HG02588 (cell line): ENCODE results near the gene NPRL2.
A peak's percentile ranks its signal among the peaks of the same experiment; 100 is the strongest.

Experiments used
- ATAC-seq: cut with Tn5 transposase; IDR thresholded peaks from one replicate; pipeline ENCODE4 v1.9.1; 2021; ENCODE audit warnings: mild to moderate bottlenecking, moderate library complexity; ENCODE audit not compliant: unreplicated experiment

The NPRL2 gene

DNA sequence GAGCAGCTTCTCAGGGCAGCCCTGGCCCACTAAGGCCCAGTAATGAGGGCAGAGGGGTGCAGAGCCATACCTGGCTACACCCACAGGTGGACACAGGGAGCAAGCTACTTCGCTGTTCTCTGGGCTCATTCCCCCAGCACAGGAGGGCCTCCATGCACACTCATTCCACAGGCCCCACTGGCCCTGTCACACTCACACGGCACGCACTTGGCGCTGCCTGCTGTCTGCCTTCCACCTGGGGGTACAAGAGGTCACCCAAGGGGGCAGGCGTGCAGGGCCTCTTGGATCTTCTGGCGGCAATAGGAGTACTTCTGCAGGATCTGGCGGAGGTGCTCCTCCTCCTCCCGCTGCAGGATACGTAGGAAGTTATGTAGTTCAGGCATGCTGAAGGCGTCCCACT is 20.2 kb downstream of the NPRL2 start:
- no peak for ATAC-seq

DNA sequence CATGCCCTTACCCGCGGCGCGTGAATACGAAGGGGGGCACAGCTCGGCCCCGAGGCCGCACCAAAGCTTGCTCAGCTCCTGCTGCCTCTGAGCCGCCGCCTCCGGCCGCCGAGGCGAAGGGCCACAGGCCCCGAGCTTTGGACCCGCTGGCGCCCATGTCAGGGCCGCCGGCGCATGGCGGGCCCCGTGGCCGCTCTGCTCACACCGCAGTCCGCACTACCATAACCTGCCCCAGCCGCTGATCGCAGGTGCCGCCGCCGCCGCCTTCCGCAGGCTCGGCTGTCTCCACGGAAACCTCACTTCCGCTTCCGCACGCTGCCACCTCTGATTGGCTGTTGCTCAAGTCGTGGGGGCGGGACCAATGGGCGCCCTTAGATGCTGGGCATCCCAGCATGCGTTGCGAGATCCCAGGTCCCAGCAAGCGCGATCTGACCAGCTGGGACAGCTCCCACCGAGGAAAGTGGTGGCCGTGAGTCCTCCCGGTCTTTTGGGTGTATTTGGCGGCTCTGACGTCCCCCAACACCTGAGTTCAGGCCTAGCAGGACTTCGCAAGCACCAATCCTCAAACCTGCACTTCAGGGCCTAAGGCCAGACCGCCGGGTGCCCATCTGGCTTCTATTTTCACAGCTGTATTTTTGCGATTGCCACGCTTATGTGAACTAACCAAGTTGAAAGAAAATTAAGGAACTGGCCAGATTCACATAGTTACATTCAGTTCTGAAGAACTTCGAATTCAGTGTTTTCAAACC is 22.5 kb downstream of the NPRL2 start, which contains the start of gene TUSC2:
TSS of gene TUSC2 (minus strand) at position 281 of the 749 bp plus-strand sequence. CDS start at position 157, 124 bp downstream.
- ATAC-seq: peak; percentile 79

DNA sequence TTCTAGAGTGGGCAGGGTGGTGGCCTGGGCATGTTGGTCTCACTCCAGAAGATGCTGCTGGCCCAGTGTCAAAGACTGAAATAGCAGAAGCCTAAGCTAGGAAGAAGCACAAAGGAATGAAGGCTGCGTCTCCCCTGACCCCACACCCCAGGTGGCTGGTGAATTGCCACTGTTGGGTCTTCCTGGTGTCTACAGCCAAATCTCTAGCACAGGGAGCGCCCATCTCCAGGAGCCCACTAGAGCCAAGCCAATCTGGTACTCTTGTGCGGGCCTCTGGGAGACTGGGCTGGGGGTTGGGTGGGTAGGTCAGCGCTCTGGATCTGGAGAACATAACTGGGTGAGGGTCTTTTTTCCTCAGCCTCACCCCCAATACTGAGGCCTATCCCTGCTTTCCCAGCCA is 23.4 kb downstream of the NPRL2 start:
- no peak for ATAC-seq

DNA sequence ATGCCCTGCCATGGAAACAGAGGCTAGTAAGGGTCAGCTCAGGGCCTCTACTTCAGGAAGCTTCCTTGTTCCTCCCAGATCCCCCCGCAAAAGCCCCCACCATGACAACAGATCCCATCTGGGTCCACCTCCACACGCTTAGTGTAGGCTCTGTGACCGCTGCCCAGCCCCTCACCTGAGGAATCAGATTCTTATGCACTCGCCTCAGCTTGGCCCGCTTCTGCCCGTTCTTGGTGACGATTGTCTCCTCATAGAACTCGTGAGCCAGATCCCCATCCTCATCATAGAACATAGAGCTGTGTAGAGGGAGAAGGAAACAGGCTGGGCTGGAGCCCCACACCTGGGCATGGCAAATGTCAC is 24.4 kb downstream of the NPRL2 start:
- no peak for ATAC-seq

DNA sequence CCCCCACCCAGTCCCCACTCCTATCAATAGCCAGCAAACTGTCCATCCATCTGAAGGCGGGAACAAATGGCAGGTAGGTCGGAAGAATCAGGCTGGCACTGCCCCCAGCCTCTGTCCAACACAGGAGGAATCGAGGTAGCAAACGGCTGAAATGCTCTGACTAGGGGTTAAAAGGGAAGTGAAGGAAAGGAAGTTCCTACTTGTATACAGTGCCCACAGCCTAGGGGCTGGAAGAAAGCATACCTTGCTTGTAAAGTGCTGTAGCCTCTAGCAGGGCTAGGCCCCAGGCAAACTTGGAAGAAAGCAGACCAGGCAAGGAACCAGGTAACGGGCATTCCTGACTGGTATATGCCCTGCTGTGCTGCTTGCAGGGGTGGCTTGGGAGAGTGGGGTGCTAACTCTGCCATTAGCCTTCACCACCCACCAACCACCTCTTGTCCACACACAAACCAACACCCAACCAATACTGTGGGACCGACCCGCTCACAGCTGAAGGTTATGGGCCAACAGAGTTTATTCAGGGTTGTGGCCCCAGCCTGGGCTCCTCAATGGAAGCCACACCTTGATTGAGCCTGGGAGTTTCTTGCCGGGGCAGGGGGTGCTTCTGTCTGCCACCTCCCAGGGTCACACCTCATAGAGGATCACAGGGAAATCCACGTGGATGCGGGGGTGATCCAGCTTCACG is 24.9 kb downstream of the NPRL2 start:
- ATAC-seq: no peak

DNA sequence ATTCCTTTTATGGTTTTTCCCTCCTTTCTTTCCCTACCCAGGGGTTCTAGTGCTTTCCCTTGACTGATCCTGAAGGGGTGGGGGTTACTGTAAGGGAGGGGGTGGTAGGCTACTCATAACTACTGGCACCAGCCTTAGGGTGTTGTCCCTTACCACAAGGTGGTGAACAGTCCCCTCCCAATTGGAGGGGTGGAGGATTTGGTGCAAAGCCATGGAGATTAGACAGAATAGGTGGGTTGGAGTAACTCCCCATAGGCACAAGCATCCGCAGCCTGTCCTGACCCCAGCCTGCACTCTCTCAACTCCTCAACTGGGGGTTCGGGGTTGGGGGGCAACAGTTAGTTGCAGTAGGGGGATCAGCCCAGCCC is 25.5 kb downstream of the NPRL2 start:
- ATAC-seq: no peak

DNA sequence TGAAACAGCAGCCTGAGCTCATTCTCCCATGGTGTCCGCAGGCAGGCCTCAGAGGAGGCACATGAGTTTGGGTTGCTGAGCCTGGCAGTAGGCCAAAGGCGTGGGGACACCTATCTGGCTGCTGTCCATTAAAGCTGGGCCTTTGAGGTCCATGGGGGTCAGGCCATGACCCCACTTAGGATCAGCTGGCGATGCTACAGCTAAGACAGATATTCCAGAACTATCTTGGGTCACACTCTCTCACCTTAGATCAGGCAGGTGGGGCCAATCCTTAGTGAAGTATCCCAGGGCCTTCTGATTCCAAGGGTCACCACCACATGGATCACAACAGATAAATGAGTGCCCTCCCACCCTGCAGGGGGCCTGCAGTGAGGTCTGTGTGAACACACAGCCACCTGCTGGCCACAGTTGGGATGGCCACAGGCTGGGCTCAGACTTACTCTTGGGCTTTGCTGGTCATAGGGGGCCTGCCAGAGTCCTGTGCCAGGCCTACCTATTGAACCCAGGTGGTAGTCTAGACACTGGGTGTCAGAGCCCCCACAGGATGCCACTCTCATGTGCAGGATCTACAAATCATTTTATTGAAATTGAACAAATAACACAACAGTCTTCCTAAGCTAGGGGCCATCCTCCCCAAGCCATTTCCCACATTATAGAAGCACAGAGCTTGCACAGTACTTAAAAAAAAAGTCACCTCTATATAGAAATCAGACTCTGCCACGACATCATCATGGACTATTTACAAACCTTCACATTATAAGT is 26.0 kb downstream of the NPRL2 start:
- no peak for ATAC-seq

DNA sequence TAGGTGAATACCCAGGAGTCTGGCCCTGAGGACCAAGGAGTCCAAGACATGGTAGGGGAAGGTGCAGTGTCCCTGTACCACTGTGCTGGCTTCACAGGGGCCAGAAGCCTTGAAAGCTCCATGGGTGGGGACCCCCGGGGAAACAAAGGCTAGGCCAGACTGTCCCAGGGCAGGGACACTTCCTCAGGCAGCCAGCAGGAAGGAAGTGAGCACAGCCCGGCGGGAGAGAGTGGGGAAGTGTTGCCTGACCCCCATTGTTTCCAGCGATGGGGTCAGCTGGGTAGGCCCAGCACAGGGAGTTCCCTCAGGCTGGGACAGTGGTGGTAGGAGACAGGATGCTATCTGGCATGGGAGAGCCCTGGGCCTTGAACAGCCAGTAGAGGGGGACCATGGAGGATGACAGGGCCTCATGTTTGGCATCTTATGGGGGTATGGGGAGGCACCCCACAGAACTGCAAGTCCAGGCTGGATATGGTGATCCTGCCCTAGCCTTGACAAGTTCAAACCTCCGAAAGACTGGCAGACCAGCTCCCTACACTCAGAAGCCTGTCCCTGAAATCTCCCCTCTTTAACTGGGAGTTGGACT is 26.9 kb downstream of the NPRL2 start:
- no peak for ATAC-seq

DNA sequence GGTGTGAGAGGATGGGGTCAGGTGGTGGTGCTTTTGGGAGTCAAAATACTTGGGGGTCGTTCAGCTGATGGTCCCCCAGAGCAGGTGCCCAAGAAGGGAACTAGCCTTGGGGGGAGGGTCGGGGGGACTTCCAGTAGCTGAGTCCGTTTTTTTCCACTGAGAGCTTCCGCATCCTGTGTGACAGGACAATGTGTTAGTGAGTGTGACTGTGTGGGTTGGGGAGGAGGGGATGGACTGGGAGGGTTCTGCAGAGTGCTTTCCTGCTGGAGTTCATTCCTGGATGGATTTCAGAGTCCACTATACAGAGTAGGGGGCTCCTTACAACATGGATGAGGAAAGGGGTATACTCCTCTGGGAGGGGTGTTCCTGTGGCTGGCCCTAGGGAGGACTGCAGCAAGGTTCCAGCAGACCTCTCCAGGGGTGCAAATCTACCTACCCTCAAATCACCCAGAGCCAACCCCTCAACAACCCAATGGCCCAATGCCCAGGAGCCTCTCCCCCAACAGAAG is 27.4 kb downstream of the NPRL2 start:
- ATAC-seq: no peak

DNA sequence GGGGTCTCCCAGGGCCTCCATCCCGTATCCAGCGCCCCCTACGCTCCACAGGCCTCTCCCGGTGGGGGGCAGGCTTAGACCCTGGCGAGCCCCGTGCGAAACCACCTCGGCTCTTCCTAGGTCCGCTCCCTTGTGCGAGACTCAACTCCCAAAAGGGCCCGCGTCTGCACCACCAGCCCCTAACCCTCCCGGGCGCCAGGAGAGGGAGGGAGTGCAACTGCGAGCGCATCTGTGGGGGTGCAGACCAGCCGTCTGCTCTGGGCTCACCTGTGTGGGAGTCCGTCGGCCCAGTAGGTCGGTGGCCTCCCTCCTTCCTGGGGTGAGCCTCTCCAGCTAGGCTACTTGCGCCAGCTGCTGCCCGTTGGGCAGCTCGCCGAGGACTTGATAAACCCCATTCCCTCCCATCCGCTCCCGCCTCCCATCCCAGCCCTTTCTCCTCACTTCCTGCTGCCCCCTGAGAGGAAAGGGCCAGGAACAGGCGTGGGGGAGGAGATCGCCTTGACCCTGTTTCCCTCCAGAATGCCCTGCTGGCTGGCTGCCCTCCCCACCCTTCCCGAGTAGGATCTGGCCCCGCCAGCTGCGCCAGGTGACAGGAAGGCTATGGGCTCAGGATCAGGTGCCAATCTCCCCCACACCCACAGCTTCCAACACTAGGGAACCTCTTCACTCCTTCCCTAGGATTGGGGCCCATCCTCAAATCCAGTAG is 28.0 kb downstream of the NPRL2 start, which contains the start of gene HYAL2:
TSS of gene HYAL2 (minus strand) at position 360 of the 706 bp plus-strand sequence. CDS start 2,256 bp downstream, outside the sequence.
- no peak for ATAC-seq

DNA sequence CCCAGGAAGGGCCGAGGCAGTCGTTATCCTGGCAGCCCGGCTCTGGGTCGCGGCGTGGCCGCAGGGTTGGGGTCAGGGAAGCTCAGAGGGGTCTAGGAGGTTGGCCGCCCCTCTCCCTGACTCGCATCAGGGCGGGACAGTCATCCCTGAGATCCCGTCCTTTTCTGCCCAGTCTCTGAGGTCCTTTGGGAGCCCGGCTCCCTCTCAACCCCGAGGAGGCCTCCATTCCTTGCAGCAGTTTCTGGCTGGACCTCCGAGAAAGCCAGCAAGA is 28.5 kb downstream of the NPRL2 start:
- no peak for ATAC-seq

DNA sequence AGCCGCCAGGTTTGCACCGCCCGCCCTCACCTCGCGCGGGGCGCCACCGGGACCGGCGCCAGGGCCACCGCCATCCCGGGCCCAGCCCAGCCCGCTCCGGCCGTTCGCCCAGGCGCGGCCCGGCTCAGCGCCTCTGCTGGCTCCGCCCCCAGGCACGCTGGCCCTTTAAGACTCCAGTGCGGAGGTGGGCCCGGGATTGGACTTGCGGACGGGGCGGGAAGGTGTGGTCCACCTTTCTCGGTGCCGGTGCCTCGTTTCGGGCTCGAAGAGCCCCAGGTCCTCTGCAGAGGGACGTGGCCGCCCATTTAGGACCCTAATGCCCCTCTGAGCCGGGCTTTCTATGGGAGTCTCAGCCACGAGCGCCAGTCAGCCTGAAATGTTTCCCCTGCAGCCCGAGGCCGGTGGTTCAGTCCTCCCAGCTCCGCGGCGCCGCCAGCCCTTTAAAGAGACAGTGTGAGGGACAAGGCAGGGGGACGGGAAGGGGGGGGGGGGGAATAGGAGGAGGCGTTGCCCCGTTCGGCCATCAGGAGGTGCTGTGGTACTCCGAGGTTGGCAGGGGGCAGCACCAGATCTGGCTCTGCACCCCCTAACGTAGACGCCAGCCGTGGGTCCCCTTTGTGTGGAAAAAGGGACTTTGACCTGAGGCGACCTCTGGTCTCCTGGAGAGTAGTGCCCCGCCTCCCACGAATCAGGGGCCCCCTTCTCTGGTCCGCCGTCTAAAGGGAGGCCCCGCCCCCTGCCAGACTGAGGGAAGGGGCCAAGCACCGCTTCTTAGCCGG is 29.1 kb downstream of the NPRL2 start:
- peak; percentile 65 for ATAC-seq

DNA sequence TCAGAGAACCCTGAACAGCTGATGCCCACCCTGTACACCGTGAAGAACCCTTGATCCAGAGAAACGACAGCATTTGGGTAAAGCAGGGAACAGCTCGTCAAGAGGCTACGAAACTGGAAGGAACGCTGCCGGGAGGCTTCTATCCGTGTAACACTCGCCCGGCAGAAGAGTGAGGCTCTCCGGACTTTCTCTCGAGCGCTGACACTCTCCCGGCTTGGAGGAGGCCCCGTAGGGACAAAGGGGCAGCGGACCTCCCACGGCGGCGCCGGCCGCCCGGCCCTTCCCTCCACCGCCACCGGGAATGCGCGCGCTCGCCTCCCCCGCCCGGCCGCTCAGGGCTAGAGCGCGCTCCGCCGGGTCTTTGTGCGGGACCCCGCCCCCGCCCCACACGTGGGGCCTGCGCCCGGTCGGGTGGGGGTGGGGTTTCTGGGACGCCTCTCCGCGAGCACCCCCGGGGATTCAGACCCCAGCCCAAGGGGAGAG is 29.7 kb downstream of the NPRL2 start:
- ATAC-seq: peak; percentile 52

DNA sequence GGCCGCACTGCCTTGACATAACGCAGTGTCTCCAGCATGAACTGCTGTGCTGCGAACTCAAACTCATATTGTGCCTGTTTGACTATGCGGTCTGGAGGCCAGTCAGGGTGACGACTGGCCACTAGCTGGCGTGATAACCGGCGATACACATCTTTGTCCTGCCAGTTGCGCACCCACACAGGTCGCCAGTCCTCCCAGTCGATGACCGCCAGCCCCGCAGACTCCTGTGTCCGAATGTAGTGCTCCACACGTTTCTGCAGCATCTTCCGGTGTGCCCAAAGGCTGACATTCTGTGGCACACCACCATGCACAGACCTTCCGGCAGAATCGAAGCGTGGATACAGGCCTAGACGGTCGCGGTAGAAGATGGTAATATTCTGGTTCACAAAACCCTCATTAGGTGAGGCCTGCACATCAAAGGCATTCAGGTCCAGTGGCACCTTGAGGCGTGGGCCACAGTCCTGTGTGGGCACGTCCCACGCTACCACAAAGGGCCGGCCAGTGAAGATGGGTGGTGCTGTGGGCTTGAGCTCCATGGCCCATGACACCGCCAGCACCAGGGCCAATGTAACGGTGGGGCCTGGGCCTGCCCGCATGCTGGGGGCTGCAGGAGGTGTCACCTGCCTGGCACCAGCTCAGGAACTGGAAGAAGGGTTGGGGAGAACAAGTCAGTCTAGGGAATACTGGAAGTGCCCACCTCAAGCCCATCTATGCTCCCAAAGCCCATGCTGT is 30.5 kb downstream of the NPRL2 start:
- no peak for ATAC-seq

DNA sequence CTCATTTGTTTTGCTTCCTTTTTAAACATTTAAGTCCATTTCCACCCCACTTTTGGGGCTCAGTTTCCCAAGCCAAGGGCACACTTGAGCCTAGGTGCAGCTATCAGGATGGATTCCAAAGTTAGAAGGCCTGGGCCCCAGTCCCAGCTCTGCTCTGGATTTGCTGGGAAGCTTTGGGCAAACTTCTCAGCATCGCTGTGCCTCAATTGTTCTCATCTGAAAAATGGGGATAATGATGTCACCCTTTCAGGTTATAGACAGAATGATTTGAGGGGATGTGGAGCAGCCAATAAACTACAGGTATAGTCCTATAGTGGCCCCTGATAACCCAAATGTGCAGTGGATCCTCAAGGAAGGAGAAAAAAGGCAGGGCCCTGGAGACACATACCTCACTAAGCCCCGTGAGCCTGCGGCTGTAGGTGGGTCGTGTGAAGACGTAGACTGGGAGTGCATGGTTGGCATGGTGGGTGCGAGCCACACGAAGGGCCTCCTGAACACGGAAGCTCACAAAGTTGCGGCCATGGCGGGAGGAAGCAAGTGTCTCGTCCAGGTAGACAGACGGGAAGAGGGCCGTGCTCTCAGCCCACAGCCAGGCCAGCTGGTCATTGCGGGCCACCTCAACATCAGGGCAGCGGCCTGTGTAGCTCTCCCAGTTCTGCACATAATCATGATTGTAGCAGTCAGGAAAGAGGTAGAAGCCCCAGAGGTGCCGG is 31.2 kb downstream of the NPRL2 start:
- ATAC-seq: no peak

DNA sequence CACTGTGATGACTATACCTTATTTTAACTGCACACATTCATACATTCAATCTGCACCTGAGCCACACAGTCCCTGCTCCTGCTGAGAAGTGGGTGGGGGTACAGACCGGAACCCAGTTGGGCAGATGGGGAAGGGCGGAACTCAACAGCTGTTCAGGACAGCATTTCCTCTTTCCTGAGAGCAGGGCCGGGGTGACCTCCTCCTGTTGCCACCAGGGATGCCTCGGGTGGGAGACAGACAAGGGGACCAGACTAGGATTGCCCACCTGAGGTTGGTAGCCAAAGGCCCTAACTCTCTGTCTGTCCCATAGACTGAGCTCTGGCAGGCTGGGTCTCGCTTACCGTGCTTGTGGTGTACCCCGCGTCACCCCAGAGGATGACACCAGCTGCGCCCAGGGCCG is 32.0 kb downstream of the NPRL2 start:
- ATAC-seq: no peak

DNA sequence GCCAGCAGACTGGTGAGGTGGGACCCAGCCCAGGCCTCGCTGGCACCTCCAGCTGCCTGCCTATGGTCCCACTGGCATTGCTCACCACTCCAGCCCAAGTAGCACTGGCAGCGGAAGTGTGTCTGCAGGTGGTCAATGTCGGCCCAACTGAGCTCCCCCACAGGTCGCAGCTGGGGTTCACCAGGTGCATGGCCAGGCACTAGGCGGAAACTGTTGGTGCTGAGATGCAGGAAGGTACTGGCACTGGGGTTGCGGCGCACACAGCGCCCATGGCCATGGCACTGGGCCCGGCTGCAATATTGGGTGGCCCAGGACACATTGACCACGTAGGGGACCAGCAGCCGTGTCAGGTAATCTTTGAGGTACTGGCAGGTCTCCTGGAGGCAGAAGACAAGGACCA is 32.4 kb downstream of the NPRL2 start:
- no peak for ATAC-seq

DNA sequence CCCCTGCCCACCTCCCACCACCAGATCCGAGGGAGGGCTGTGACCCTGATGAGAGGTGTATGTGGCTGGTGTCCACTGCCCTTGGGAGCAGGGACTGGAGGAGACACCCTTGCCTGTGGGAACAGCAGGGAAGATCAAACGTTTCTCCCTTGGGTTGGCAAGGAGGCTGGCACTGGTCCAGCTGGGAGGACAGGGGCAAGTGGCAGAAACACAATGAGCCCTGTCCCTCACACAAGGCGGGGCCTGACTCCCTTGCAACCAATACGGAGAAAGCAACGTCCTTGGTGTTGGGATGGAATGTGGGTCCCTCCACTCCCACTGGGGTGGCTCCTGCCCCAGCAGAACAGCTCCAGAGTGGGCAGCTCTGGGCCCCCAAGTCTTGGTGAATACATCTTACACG is 33.3 kb downstream of the NPRL2 start:
- no peak for ATAC-seq
